GM18951 (cell line): Measurements from ENCODE around the gene KCNE5.
"Not testable (repeated sequence)": the region's sequence is repeated elsewhere in the genome, so short reads cannot be mapped to it uniquely, and the experiment has no call there.

Experiments used
- POLR2A ChIP-seq: IDR thresholded peaks from 4 replicates; pipeline ENCODE4 v1.6.1; 2011; ENCODE audit warnings: mild to moderate bottlenecking; ENCODE audit not compliant: insufficient read length, insufficient read depth; ENCODE audit errors: extremely low read depth
- in situ Hi-C: fragments of 300-500 bp; cut with MboI; formaldehyde crosslinking; loops from one replicate; pipeline ENCODE4 v1.12.0; 2022; ENCODE audit warnings: low sequenced_read_pairs, mixed read lengths, inconsistent platforms; ENCODE audit not compliant: unreplicated experiment

Gene KCNE5, protein sequence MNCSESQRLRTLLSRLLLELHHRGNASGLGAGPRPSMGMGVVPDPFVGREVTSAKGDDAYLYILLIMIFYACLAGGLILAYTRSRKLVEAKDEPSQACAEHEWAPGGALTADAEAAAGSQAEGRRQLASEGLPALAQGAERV

GRCh38 chrX:109624641-109625616 is at the start of gene KCNE5:
TSS of gene KCNE5 (minus strand) at chrX:109625172. CDS start at chrX:109625020, 152 bp downstream.
- no peak for TF ChIP-seq POLR2A
- in situ Hi-C loops, result no loop called here

DNA sequence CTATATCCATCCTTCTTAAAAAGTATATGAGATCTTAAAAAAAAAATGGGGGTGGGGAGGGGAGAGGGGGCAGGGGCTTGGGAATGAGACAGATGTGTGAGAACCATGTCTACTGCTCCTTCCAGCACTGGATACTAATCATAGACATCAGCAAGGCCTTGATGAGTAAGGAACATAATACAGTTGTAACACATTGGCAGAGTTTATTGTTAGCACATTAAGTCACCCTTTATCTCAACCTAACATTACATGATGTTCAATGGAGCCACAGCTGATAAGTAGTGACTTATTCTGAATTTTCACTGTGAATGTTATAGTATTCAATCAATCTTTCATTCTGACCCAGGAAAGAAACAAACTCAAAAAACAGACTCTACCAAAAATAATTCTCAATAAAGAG is 47.3 kb upstream of the KCNE5 start:
- no peak for TF ChIP-seq POLR2A
- in situ Hi-C loops, result no loop called here

DNA sequence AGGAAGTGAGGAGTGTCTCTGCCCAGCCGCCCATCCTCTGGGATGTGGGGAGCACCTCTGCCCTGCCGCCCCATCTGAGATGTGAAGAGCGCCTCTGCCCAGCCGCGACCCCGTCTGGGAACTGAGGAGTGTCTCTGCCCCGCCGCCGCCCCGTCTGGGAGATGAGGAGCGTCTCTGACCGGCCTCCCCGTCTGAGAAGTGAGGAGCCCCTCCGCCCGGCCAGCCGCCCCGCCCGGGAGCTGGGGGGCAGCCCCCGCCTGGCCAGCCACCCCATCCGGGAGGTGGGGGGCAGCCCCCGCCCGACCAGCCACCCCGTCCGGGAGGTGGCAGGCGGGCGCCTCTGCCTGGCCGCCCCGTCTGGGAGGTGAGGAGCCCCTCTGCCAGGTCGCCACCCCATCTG is 46.2 kb upstream of the KCNE5 start:
- in situ Hi-C loops, result not testable (repeated sequence)

- in situ Hi-C loops, result no loop called here
- TF ChIP-seq POLR2A, result no peak
Observed at GRCh38 chrX:109667986-109668385, 43.0 kb upstream of the KCNE5 start.

- in situ Hi-C loops, result no loop called here
- TF ChIP-seq POLR2A, result no peak
Observed at GRCh38 chrX:109660435-109661143, 35.6 kb upstream of the KCNE5 start.

GRCh38 chrX:109658391-109658790 is 33.4 kb upstream of the KCNE5 start:
- in situ Hi-C loops, result no loop called here
- no peak for TF ChIP-seq POLR2A

GRCh38 chrX:109657364-109657763 is 32.4 kb upstream of the KCNE5 start:
- in situ Hi-C loops, result not testable (repeated sequence)

DNA sequence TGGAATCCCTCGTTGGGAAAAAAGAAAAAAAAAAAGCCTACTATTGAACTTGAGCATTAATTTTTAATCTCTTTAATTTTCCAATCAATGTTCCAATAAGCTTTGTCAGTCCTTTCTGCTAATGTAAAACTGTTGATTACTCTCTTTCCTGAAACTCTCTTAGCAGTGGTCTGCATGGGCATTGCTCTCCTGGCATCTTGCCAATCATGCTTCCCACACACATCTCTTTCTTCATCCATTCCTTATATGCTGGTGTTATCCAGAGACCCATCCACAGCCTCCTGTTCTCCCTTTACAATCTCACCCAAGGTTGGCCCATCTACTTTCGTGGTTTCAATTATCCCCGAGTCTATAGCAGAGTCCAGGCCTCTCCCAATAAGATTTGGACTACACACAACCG is 31.8 kb upstream of the KCNE5 start:
- in situ Hi-C loops, result no loop called here
- no peak for TF ChIP-seq POLR2A

DNA sequence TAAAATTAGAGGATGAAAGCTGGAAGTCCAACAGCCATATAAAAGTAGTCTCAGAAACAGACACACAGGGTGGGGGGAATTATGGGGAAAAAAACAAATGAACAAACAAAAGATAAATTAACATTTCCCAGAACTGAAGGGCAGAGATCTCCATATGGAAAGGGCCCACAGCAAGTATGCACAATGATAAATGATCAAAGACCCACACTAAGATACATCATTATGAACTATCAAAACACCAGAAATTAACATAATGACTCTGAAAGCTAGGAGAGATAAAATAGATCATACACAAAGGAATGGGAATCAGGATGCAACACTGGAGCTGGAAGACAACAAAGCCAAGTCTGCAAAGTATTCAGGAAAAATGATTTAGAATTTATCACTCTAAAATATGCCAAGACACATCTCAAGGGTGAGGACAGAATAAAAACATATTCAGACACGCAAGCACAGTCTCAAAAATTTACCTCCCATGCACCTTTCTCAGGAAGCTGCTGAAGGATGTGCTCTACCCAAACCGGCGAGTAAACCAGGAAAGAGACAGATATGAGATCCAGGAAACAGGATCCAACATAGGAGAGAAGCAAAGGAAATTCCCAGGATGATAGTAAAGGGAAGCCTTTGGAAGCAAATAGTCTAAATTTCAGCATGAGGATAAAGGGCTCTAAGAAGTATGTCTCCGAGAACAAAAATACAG is 30.7 kb upstream of the KCNE5 start:
- in situ Hi-C loops, result no loop called here
- no peak for TF ChIP-seq POLR2A

DNA sequence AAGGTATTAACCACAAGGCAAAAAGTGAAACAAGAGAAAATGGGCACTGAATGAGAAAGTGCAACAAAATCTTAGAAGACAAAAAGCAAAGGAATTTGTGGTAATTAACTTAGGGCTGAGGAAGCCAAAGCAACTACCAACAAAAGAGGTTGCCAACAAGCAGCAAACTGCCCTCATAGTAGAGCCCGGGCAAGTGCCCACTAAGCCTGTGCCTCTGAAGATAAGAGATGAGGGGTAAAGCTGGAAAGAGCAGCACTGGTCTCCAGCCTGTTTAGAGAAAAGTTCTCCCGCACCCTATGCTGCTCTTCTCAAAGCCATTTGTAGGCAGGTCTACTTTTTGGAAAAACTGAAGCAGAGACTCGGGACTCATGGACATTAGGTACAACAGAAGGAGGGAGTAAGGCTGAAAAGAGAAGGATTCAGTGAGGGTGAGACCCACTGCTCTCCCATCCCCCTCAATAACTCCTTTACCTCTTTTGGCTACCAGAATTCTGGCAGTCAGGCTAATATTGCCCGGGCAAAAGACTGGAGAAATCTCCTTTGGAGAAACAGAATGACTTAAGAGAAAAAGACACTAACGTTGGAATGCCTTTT is 29.6 kb upstream of the KCNE5 start:
- in situ Hi-C loops, result no loop called here
- TF ChIP-seq POLR2A, result no peak

- in situ Hi-C loops, result not testable (repeated sequence)
Observed at GRCh38 chrX:109644671-109645070, 19.7 kb upstream of the KCNE5 start.

DNA sequence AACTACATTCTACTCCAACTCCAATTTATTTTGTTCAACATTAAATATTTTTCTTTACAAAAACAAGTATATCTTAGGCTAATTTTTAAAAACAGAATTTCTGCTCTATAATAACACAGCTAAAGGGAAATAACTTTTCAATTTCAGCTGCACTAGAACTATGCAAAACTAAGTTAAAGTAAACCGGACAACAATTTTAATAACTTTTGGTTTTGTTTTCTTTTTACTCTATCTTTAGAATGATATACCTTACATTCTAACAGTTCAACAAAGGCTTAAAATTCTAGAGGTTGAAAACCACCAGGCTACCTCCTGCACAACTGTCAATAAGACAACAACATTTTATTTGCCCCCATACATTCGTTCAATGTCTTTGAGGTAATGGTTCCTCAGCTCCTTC is 18.7 kb upstream of the KCNE5 start:
- in situ Hi-C loops, result no loop called here
- TF ChIP-seq POLR2A, result no peak

DNA sequence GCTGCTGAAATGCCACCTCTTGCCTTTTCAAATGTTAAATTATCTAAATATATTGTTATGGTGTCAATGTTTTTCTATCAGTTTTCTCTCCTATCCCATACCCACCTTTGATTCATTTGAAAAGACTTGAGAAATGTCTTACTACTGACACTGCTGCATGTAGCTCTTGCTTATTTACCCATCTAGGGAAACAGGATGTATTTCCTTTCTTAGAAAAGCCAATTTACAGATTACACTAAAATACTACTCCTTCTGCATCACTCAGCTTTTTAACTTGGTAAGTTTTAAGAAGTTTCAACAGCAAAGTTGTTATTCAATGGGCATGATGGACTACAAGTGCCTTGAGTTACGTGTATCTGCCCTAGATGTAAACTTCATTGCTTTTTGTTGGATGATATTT is 13.2 kb upstream of the KCNE5 start:
- TF ChIP-seq POLR2A, result no peak
- in situ Hi-C loops, result no loop called here

GRCh38 chrX:109637477-109637876 is 12.5 kb upstream of the KCNE5 start:
- in situ Hi-C loops, result not testable (repeated sequence)
